ENCODE measurements around the gene DDB1. TPM values are rescaled to one million over a fixed set of nuclear protein-coding genes. Genes with fewer than 3 reads are reported as not detected.

The DDB1 gene
- polyA plus RNA-seq, 1 donor from 2014 or later = 203 TPM

DNA sequence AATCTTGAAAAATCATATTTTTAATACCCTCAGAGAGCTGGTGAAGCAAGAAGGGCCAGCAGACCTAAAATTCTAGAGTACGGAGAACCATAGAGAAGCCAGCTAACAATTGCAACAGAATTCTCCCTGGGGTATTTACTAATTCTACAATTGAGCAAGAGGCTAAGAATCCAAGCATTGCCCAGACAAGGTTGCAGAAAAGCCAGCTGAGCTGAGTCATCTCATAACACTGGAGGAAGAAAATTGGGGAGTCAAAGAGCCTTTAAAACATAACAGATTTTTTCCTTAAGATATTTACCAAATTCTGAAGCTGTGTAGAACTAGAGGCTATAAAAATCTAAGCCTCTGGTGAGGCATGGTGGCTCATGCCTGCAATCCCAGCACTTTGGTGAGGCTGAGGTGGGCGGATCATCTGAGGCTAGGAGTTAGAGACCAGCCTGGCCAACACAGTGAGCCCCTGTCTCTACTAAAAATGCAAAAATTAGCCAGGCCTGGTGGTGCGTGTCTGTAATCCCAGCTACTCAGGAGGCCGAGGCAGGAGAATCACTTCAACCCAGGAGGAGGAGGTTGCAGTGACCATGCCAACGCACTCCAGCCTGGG is 45.9 kb upstream of the DDB1 start:
- H4K20me1 ChIP-seq (ENCODE audit: insufficient read depth) = no peaks in the 10 kb centered on the region
- H3K36me3 ChIP-seq (ENCODE audit: insufficient read depth, low read length) = no peaks in the 10 kb centered on the region
- H3K79me2 ChIP-seq (replicated peaks; ENCODE audit: insufficient read depth, low read length) = no peaks in the 10 kb centered on the region
- H3K27me3 ChIP-seq (ENCODE audit: insufficient read depth, low read depth, low read length) = no peaks in the 10 kb centered on the region
- no peak overlapping the region for H3K4me3 ChIP-seq (ENCODE audit: low read length)
- no peak overlapping the region for H2AFZ ChIP-seq (ENCODE audit: low read depth, low read length)
- no peaks in the 10 kb centered on the region for H3K9me2 ChIP-seq (ENCODE audit: insufficient read depth, low read length)
- H3F3A ChIP-seq (ENCODE audit: insufficient read depth, low read length, poor library complexity, severe bottlenecking) = no peaks in the 10 kb centered on the region
- no peak overlapping the region for H3K27ac ChIP-seq (ENCODE audit: low read length)
- H3K4me2 ChIP-seq (ENCODE audit: low read length) = no peak overlapping the region
- H3K9ac ChIP-seq (ENCODE audit: low read length) = no peak overlapping the region
- H3K9me3 ChIP-seq (ENCODE audit: low read length) = no peaks in the 10 kb centered on the region
- no peak for TF ChIP-seq SMC3 (conservative IDR thresholded peaks at IDR 0.05; ENCODE audit: poor library complexity)
- TF ChIP-seq, protein P1, sequence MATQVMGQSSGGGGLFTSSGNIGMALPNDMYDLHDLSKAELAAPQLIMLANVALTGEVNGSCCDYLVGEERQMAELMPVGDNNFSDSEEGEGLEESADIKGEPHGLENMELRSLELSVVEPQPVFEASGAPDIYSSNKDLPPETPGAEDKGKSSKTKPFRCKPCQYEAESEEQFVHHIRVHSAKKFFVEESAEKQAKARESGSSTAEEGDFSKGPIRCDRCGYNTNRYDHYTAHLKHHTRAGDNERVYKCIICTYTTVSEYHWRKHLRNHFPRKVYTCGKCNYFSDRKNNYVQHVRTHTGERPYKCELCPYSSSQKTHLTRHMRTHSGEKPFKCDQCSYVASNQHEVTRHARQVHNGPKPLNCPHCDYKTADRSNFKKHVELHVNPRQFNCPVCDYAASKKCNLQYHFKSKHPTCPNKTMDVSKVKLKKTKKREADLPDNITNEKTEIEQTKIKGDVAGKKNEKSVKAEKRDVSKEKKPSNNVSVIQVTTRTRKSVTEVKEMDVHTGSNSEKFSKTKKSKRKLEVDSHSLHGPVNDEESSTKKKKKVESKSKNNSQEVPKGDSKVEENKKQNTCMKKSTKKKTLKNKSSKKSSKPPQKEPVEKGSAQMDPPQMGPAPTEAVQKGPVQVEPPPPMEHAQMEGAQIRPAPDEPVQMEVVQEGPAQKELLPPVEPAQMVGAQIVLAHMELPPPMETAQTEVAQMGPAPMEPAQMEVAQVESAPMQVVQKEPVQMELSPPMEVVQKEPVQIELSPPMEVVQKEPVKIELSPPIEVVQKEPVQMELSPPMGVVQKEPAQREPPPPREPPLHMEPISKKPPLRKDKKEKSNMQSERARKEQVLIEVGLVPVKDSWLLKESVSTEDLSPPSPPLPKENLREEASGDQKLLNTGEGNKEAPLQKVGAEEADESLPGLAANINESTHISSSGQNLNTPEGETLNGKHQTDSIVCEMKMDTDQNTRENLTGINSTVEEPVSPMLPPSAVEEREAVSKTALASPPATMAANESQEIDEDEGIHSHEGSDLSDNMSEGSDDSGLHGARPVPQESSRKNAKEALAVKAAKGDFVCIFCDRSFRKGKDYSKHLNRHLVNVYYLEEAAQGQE (IDR thresholded peaks at IDR 0.05; ENCODE audit: borderline replicate concordance) = no peak
- TF ChIP-seq, protein P2, sequence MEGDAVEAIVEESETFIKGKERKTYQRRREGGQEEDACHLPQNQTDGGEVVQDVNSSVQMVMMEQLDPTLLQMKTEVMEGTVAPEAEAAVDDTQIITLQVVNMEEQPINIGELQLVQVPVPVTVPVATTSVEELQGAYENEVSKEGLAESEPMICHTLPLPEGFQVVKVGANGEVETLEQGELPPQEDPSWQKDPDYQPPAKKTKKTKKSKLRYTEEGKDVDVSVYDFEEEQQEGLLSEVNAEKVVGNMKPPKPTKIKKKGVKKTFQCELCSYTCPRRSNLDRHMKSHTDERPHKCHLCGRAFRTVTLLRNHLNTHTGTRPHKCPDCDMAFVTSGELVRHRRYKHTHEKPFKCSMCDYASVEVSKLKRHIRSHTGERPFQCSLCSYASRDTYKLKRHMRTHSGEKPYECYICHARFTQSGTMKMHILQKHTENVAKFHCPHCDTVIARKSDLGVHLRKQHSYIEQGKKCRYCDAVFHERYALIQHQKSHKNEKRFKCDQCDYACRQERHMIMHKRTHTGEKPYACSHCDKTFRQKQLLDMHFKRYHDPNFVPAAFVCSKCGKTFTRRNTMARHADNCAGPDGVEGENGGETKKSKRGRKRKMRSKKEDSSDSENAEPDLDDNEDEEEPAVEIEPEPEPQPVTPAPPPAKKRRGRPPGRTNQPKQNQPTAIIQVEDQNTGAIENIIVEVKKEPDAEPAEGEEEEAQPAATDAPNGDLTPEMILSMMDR (IDR thresholded peaks at IDR 0.05; ENCODE audit: poor library complexity, severe bottlenecking) = no peak
- TF ChIP-seq EP300 (conservative IDR thresholded peaks at IDR 0.05; ENCODE audit: poor library complexity, severe bottlenecking) = no peak
- TF ChIP-seq RAD21 (conservative IDR thresholded peaks at IDR 0.05) = no peak
- TF ChIP-seq EZH2 (IDR thresholded peaks at IDR 0.05; ENCODE audit: borderline replicate concordance, insufficient read depth, low read length, poor library complexity, severe bottlenecking) = no peak
- TF ChIP-seq MXI1 (conservative IDR thresholded peaks at IDR 0.05; ENCODE audit: poor library complexity, severe bottlenecking) = no peak
- no peak for TF ChIP-seq TAF1 (IDR thresholded peaks at IDR 0.05; ENCODE audit: low read depth)
- TF ChIP-seq POLR2AphosphoS5 (IDR thresholded peaks at IDR 0.05) = no peak

DNA sequence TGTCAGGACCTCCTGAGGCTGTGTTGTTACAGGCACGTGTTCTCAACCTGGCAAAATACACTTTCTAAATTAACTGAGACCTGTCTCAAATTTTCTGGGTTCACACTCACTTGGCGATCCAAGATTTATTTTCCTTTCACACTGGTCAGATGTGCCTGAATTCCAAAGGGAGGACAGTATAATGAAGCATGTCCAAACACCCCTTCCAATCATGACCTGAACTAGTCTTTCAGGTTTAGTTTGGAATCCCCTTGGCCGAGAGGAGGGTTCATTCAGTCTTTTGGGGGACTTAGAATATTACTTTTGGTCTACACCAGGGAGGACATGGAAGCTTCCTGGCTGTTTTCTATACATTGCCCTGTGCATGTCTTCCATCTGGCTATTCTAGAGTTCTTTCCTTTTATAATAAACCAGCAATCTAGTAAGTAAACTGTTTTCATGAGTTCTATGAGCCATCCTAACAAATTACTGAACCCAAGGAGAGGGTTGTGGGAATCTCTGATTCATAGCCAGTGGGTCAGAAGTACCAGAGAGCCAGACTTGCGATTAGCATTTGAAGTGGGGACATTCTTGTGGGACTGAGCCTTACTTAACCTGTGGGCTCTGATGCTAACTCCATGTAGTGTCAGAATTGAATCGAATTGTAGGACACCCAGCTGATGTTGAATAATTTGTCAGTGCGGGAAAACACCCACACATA is 44.7 kb upstream of the DDB1 start:
- Histone ChIP-seq H3K27me3 (ENCODE audit: insufficient read depth, low read depth, low read length) (no peaks in the 10 kb centered on the region), H4K20me1 (ENCODE audit: insufficient read depth) (no peaks in the 10 kb centered on the region), H3K9me2 (ENCODE audit: insufficient read depth, low read length) (no peaks in the 10 kb centered on the region), H3K27ac (ENCODE audit: low read length) (no peak overlapping the region), H3K9ac (ENCODE audit: low read length) (no peak overlapping the region), H3K79me2 (replicated peaks; ENCODE audit: insufficient read depth, low read length) (no peaks in the 10 kb centered on the region), H3K4me3 (ENCODE audit: low read length) (no peak overlapping the region), H3K36me3 (ENCODE audit: insufficient read depth, low read length) (no peaks in the 10 kb centered on the region), H3K4me2 (ENCODE audit: low read length) (no peak overlapping the region), H2AFZ (ENCODE audit: low read depth, low read length) (no peak overlapping the region), H3F3A (ENCODE audit: insufficient read depth, low read length, poor library complexity, severe bottlenecking) (no peaks in the 10 kb centered on the region), H3K9me3 (ENCODE audit: low read length) (no peaks in the 10 kb centered on the region)
- TF ChIP-seq EP300 (conservative IDR thresholded peaks at IDR 0.05; ENCODE audit: poor library complexity, severe bottlenecking) (no peak), RAD21 (conservative IDR thresholded peaks at IDR 0.05) (no peak), SMC3 (conservative IDR thresholded peaks at IDR 0.05; ENCODE audit: poor library complexity) (no peak), POLR2AphosphoS5 (IDR thresholded peaks at IDR 0.05) (no peak), EZH2 (IDR thresholded peaks at IDR 0.05; ENCODE audit: borderline replicate concordance, insufficient read depth, low read length, poor library complexity, severe bottlenecking) (no peak), MXI1 (conservative IDR thresholded peaks at IDR 0.05; ENCODE audit: poor library complexity, severe bottlenecking) (no peak), TAF1 (IDR thresholded peaks at IDR 0.05; ENCODE audit: low read depth) (no peak)
- TF ChIP-seq, protein P1 (IDR thresholded peaks at IDR 0.05; ENCODE audit: borderline replicate concordance) = no peak
- TF ChIP-seq, protein P2 (IDR thresholded peaks at IDR 0.05; ENCODE audit: poor library complexity, severe bottlenecking) = no peak

Data from neural cell (in vitro differentiated cells).